Large intestine (tissue), 3 donors: Measurements from ENCODE around the gene WWOX. TPM values are rescaled to one million over a fixed set of nuclear protein-coding genes. Genes with fewer than 3 reads are reported as not detected.

ENCODE experiments used
- DNase-seq, 2 donors: peaks; one replicate each; pipeline versions ENCODE4 v3.0.0 to v3.0.0-alpha.2; 2013
- H3K27ac ChIP-seq: one replicate; pipeline ENCODE4 v1.5.1; 2013; ENCODE audit warnings: low read length
- H3K27me3 ChIP-seq: 2 replicates; pipeline ENCODE4 v1.6.1; 2013; ENCODE audit warnings: low read length; ENCODE audit not compliant: control insufficient read depth, insufficient read depth
- H3K36me3 ChIP-seq: 2 replicates; pipeline ENCODE4 v1.6.1; 2013; ENCODE audit warnings: low read length; ENCODE audit not compliant: control insufficient read depth, insufficient read depth
- H3K4me1 ChIP-seq: one replicate; pipeline ENCODE4 v1.6.1; 2013; ENCODE audit warnings: low read length; ENCODE audit not compliant: control insufficient read depth, insufficient read depth
- H3K4me3 ChIP-seq: one replicate; pipeline ENCODE4 v1.5.1; 2013; ENCODE audit warnings: low read length
- H3K9me3 ChIP-seq: one replicate; pipeline ENCODE4 v1.6.1; 2013; ENCODE audit warnings: mild to moderate bottlenecking, low read depth, low read length, moderate library complexity; ENCODE audit not compliant: control insufficient read depth
- WGBS: methylation state at CpG from one replicate; pipeline ENCODE4 v1.1.5; 2013; ENCODE audit warnings: low lambda C conversion rate; ENCODE audit not compliant: insufficient coverage; 5-methylcytosine and 5-hydroxymethylcytosine counted together
- polyA plus RNA-seq: library from polyadenylated mRNA; unstranded; fragments of 120-200 nt; gene quantifications from one replicate; pipeline ENCODE4 v1.2.1, GENCODE V29; 2013

Gene WWOX
- polyA plus RNA-seq, 1 donor: 16.2 TPM

DNA sequence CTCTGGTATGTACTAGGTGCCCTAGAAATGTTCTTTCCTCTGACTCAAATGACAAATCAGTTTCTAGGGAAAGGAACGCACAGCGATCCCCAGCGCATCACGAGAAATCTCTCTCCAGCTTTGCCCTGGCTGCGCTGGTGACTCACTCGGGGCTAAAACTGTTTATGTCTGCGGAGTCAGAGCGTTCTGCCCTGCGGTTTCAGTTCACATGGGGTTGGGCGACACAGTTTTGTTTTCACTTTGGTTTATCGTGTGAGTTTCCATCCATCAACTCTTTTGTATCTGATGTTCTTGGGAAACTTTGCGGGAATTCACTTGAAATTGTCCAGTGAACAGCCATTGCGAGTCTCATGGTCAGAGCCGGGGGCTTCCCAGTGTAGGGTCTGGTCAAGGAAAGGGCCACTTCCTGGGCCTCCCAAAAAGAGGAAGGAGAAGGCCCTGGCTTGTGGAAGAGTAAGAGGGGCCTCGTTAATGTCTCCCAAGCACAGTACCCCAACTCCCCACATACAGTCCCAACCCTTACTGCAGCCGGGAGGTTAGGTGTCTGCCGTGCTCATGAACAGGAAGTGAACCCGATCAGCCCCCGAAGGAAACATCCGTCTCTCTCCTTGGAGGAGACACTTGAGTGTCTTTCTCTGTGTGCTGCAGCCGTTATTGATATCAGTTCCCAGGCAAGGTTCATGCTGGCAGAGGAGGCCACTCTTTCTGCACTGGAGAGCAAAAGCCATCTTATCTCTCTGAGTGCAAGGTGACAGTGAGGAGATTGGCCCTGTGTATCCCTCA is 643.2 kb downstream of the WWOX start:
- WGBS: 80% methylated on average over 1 of the region's 21 CpGs
- H3K27ac ChIP-seq: no peak overlapping the region
- no peaks in the 10 kb centered on the region for H3K9me3 ChIP-seq
- no peaks in the 10 kb centered on the region for H3K36me3 ChIP-seq
- H3K4me3 ChIP-seq: no peak overlapping the region
- H3K4me1 ChIP-seq: peaks cover 11% of the 10 kb centered on the region
- peak in 1 of 2 donors; percentile 53 for DNase-seq
- no peaks in the 10 kb centered on the region for H3K27me3 ChIP-seq

DNA sequence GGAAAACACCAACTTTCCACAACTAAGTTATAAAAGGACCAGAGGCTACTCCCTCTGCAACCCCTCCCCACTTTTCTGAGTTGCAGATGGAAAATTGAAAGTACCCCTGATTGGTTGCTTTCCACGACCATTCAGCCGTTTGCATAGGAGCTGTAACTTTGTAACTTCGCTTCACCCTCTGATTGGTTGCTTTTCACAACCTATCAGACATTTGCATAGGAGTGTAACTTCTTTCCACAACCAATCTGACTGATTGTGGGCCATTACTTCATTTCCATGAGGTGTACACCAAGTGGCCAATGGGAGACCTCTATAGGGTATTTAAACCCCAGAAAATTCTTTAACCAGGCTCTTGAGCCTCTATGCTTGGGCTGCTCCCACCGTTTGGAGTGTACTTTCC is 644.1 kb downstream of the WWOX start:
- no peaks in the 10 kb centered on the region for H3K9me3 ChIP-seq
- H3K36me3 ChIP-seq: no peaks in the 10 kb centered on the region
- peaks cover 11% of the 10 kb centered on the region for H3K4me1 ChIP-seq
- no peak for DNase-seq
- H3K27me3 ChIP-seq: no peaks in the 10 kb centered on the region
- H3K4me3 ChIP-seq: no peak overlapping the region
- WGBS: 100% methylated on average over 1 of the region's 4 CpGs
- H3K27ac ChIP-seq: no peak overlapping the region

DNA sequence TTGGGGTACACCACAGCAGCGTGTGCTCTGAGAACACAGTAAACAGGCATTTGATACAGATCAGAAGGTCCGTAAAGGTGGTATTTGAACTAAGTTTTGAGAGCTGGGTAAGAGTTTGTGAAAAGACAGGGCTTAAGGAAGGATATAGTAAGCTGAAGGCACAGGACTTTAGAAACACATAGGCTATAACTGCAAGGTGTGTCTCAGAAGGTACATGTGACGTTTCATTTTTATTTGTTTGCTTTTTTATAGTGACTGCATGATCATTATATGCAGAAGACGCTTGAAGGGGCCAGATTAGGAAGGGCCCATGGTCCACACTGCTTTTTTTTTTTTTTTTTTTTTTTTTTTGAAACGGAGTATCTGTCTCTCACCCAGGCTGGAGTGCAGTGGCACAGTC is 644.6 kb downstream of the WWOX start:
- no peaks in the 10 kb centered on the region for H3K9me3 ChIP-seq
- peaks cover 11% of the 10 kb centered on the region for H3K4me1 ChIP-seq
- H3K36me3 ChIP-seq: no peaks in the 10 kb centered on the region
- H3K4me3 ChIP-seq: no peak overlapping the region
- no peak for DNase-seq
- 100% methylated on average over 2 of the region's 5 CpGs for WGBS
- H3K27ac ChIP-seq: no peak overlapping the region
- no peaks in the 10 kb centered on the region for H3K27me3 ChIP-seq

DNA sequence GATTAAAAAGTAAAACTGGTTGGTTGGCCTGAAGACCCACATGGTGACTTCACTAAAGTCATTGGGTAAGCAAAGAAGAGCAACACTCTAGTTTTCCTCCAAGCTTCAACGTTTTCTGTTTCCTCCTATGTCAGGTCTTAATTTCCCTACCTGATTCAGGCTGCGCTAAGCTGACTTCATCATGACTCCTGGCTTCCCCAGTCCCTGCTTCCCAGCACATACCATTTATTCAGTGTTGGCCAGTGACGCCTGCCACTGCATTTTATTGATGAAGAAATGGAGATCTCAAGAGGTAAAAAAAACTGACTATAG is 645.3 kb downstream of the WWOX start:
- Histone ChIP-seq H3K9me3 (no peaks in the 10 kb centered on the region), H3K27ac (no peak overlapping the region)
- no CpG with 5 or more reads among the region's 3 CpGs for WGBS

DNA sequence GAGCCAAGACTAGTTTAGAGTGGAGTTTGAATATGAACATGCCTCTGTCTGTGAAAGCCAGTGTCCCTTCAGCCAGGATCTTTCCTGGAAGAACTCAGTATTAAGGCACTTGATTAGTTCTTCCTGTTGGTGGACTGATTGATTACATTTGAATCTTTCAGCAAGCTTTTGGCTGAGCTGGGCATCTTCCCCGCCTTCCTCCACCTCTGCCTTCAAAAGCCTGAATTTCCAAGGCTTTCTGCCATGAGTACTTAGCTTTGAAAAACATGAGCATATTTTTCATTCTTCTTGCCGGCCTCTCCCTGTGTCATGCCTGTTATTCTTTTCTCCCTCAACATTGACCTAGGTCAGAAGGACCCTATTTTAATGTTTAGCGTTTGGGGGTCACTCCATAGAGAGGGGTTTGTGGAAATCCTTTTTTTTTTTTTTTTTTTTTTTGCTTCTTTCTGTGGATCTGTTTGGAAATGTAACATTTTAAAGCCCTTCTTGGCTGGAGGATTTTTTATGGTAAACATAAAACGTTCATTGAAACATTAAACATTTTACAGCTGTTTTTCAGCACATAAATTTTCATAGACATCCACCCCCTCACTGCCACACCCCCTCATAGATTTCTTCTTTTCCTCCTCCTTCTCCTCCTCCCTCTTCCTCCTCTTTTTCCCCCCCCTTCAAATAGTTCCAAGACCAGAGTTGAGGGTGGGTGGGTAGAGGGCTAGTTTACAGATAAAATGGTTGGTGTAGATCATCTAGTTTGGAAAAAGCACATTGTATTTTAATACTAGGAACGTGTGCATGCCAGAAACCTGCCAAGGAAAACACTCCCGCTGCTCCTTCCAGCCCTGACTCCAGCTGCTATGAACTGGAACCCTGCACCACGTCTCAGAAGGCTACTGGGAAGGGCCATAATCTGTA is 645.9 kb downstream of the WWOX start:
- no peak overlapping the region for H3K4me3 ChIP-seq
- WGBS: 100% methylated on average over 1 of the region's 7 CpGs
- DNase-seq: no peak
- H3K4me1 ChIP-seq: peaks cover 6% of the 10 kb centered on the region
- no peaks in the 10 kb centered on the region for H3K9me3 ChIP-seq
- H3K27me3 ChIP-seq: no peaks in the 10 kb centered on the region
- no peaks in the 10 kb centered on the region for H3K36me3 ChIP-seq
- H3K27ac ChIP-seq: no peak overlapping the region

More for the DNA sequence above, 645.3 kb downstream of the WWOX start:
- peaks cover 11% of the 10 kb centered on the region for H3K4me1 ChIP-seq
- no peak overlapping the region for H3K4me3 ChIP-seq
- no peaks in the 10 kb centered on the region for H3K27me3 ChIP-seq
- H3K36me3 ChIP-seq: no peaks in the 10 kb centered on the region
- DNase-seq: no peak

DNA sequence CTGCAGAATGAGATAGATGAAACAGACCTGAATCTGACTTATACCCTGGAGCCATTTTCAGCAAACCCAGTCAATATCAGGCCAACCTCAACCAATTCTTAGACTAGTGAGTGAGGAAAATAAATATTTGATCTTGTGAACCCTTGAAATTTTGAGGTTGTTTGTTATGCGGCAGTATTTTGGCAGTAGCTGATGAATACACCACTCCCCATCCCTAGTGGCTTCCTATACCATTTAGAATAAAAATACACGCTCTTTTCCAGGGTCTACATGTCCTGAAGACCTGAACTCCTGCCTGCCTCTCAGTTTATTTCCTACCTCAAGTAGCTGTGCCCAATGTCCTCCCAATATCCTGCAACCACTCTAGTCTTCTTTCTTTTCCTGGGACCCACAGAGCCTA is 647.3 kb downstream of the WWOX start:
- no peak for DNase-seq
- H3K36me3 ChIP-seq: no peaks in the 10 kb centered on the region
- no peaks in the 10 kb centered on the region for H3K9me3 ChIP-seq
- H3K27me3 ChIP-seq: no peaks in the 10 kb centered on the region
- H3K4me3 ChIP-seq: no peak overlapping the region
- no peak overlapping the region for H3K27ac ChIP-seq
- WGBS: no CpG with 5 or more reads among the region's 2 CpGs
- no peaks in the 10 kb centered on the region for H3K4me1 ChIP-seq

DNA sequence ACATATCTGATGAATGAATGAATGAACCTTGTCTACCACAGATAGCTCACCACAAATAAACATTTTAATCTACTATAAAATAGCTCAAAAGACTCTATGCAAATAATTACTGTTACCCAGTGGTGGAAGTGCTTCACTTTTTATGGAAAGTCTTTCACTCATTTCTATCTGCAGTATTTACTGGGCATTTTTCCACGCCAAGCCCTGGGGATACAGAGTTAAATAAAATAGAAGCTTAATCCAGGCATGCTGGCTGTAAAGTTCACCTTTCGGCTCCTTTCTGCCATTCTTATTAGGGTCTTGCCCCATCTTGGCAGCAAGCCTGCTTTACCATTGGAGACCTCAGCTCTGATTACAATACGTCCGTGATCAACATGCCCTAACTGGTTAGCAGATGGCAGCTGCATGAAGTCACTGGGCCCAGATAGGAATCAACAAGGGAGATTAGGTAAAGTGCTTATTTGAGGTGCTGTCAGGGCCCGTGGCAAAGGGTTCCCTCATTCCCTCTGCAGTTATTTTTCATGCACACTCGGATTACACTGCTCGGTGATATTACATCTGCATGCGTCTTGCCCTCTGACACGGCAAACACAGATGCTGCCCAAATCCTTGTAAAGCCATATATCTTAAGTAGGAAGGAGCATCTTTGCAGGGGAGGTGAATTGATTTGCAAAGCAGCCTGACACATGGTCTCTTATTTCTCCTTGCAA is 648.9 kb downstream of the WWOX start:
- Histone ChIP-seq H3K9me3 (no peaks in the 10 kb centered on the region), H3K4me1 (no peaks in the 10 kb centered on the region), H3K36me3 (no peaks in the 10 kb centered on the region), H3K4me3 (no peak overlapping the region), H3K27me3 (no peaks in the 10 kb centered on the region), H3K27ac (no peak overlapping the region)
- DNase-seq: no peak
- no CpG with 5 or more reads among the region's 9 CpGs for WGBS

DNA sequence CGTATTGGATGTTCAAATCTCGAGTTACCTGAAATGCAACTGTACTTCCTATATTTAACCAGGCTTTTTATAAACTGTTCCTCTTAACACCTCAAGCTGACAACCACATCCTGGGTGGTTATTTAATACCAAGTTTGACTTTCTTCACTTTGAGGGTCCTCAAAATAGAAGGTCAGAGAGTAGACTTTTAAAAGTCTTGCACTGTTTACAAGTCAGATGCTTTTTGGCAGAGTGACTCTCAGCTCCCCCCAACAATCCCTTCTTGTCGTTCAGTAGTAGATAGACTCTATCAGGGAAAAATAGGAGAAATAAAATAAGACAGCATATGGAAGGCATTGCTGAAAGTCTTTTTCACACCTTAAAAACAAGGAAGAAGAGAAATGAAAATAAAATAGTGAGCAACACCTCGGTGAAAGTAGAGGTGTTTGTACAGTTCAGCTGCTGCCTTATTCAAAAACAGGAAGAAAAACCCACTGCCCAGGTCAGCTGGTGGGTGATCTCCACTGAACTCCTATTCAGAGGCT is 650.4 kb downstream of the WWOX start:
- DNase-seq: no peak
- no peaks in the 10 kb centered on the region for H3K4me1 ChIP-seq
- no peaks in the 10 kb centered on the region for H3K36me3 ChIP-seq
- 93% methylated on average over 3 of the region's 4 CpGs for WGBS
- no peak overlapping the region for H3K4me3 ChIP-seq
- H3K9me3 ChIP-seq: no peaks in the 10 kb centered on the region
- H3K27ac ChIP-seq: no peak overlapping the region
- H3K27me3 ChIP-seq: no peaks in the 10 kb centered on the region

DNA sequence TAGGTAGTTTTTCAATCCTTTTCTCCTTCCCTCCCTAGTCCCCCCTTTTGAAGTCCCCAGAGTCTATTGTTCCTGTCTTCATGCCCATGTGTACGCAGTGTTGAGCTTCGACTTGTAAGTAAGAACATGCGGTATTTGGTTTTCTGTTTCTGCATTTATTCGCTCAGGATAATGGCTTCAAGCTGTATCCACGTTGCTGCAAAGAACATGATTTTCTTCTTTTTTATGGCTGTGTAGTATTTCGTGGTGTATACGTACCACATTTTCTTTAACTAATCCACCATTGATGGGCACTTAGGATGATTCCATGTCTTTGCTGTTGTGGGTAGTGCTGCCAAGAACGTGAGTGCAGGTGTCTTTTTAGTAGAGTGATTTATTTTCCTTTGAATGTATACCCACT is 651.2 kb downstream of the WWOX start:
- WGBS: 100% methylated on average over 7 of the region's 8 CpGs
- no peak overlapping the region for H3K27ac ChIP-seq
- no peaks in the 10 kb centered on the region for H3K27me3 ChIP-seq

DNA sequence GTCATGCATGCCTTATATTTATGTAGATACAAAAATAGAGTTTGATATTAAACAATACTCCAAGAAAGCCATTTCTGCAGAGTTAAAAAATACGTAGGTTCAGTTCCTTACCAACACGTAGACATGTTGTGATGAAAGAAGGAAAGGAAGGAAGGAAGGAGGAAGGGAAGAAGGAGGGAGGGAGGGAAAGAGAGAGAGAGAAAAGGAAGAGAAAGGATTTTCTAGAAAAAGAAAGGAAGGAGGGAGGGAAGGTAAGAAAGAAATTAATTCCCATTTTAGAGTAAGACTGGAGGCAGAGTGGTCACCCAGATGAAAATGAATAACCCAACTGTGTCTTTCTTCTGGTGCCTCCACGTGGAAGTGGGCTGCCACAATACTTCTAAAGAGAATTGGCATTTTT is 652.1 kb downstream of the WWOX start:
- WGBS: 100% methylated on average over 2 of the region's 3 CpGs
- Histone ChIP-seq H3K27ac (no peak overlapping the region), H3K36me3 (no peaks in the 10 kb centered on the region), H3K27me3 (no peaks in the 10 kb centered on the region), H3K4me1 (no peaks in the 10 kb centered on the region), H3K9me3 (no peaks in the 10 kb centered on the region), H3K4me3 (no peak overlapping the region)
- no peak for DNase-seq

More for the DNA sequence above, 651.2 kb downstream of the WWOX start:
- no peaks in the 10 kb centered on the region for H3K9me3 ChIP-seq
- H3K4me3 ChIP-seq: no peak overlapping the region
- no peaks in the 10 kb centered on the region for H3K4me1 ChIP-seq
- no peak for DNase-seq
- H3K36me3 ChIP-seq: no peaks in the 10 kb centered on the region
